ENCODE data around the gene DCAF6.

- TF ChIP-seq, protein P1, sequence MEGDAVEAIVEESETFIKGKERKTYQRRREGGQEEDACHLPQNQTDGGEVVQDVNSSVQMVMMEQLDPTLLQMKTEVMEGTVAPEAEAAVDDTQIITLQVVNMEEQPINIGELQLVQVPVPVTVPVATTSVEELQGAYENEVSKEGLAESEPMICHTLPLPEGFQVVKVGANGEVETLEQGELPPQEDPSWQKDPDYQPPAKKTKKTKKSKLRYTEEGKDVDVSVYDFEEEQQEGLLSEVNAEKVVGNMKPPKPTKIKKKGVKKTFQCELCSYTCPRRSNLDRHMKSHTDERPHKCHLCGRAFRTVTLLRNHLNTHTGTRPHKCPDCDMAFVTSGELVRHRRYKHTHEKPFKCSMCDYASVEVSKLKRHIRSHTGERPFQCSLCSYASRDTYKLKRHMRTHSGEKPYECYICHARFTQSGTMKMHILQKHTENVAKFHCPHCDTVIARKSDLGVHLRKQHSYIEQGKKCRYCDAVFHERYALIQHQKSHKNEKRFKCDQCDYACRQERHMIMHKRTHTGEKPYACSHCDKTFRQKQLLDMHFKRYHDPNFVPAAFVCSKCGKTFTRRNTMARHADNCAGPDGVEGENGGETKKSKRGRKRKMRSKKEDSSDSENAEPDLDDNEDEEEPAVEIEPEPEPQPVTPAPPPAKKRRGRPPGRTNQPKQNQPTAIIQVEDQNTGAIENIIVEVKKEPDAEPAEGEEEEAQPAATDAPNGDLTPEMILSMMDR (IDR thresholded peaks at IDR 0.05): no peak
- no peak for TF ChIP-seq EZH2phosphoT487 (IDR thresholded peaks at IDR 0.05)
- TF ChIP-seq EZH2 (IDR thresholded peaks at IDR 0.05): no peak
These were observed 60.6 kb downstream of the DCAF6 start for GRCh38 chr1:167997037-167997575.
